Breast epithelium (tissue), 4 donors: Measurements from ENCODE around the gene DNAH9. TPM values are rescaled to one million over a fixed set of nuclear protein-coding genes. Genes with fewer than 3 reads are reported as not detected.

Experiments used
- DNase-seq, 2 donors: peaks; one replicate each; pipeline ENCODE4 v3.0.0-alpha.2; 2019; ENCODE audit warnings: low spot score in 2 of 2
- H3K27ac ChIP-seq, 2 donors: fragments of 200-600 bp; sonication (generic) in 1 of 2; one replicate each; pipeline ENCODE4 v1.5.1; 2016 to 2019; ENCODE audit warnings: mild to moderate bottlenecking in 1 of 2
- H3K27me3 ChIP-seq, 2 donors: fragments of 200-600 bp; sonication (generic) in 1 of 2; one replicate each; pipeline versions ENCODE4 v1.5.1 to v1.6.0; 2017 to 2019; ENCODE audit warnings: control low read depth in 1 of 2, mild to moderate bottlenecking in 1 of 2
- H3K36me3 ChIP-seq: fragments of 200-600 bp; one replicate; pipeline ENCODE4 v1.5.1; 2019
- H3K4me1 ChIP-seq, 2 donors: fragments of 200-600 bp; sonication (generic); one replicate each; pipeline ENCODE4 v1.5.1; 2016 to 2019; ENCODE audit warnings: control low read depth in 1 of 2
- H3K4me3 ChIP-seq, 3 donors: fragments of 200-600 bp; sonication (generic); 1 replicate in 2 of 3; 2 replicates in 1 of 3; pipeline ENCODE4 v1.5.1; 2016 to 2019; ENCODE audit warnings: mild to moderate bottlenecking in 3 of 3, moderate library complexity in 2 of 3
- H3K9me3 ChIP-seq, 2 donors: fragments of 200-600 bp; sonication (generic) in 1 of 2; one replicate each; pipeline ENCODE4 v1.5.1; 2016 to 2019; ENCODE audit warnings: control low read depth in 1 of 2
- POLR2A ChIP-seq: fragments of 450-650 bp; IDR thresholded peaks from one replicate; pipeline ENCODE4 v1.6.1; 2016; ENCODE audit warnings: antibody characterized with exemption, mild to moderate bottlenecking, moderate library complexity
- POLR2AphosphoS5 ChIP-seq, 3 donors: sonication (generic); formaldehyde crosslinking; IDR thresholded peaks; one replicate each; pipeline ENCODE4 v1.6.1; 2017; ENCODE audit warnings: antibody characterized with exemption in 3 of 3
- intact Hi-C: fragments of 100-400 bp; cut with DNase I; formaldehyde crosslinking; loops from one replicate; pipeline ENCODE4 v1.15.1; 2023; ENCODE audit warnings: low total_unique reads
- total RNA-seq, 3 donors: library from RNA; depleted of rRNA; stranded (reverse); fragments of >200 nt; gene quantifications; one replicate each; pipeline ENCODE4 v1.1.0, GENCODE V29; 2016
- TF ChIP-seq, protein P1 (sequence below), 3 donors: fragments of 450-650 bp; IDR thresholded peaks; one replicate each; pipeline ENCODE4 v1.5.1; 2016 to 2017; ENCODE audit warnings: antibody characterized with exemption in 3 of 3, mild to moderate bottlenecking in 3 of 3, moderate library complexity in 3 of 3

DNAH9 gene
- total RNA-seq, 3 donors from 2014 or later, result 0.66 to 3.5 (median 1.2) TPM

DNA sequence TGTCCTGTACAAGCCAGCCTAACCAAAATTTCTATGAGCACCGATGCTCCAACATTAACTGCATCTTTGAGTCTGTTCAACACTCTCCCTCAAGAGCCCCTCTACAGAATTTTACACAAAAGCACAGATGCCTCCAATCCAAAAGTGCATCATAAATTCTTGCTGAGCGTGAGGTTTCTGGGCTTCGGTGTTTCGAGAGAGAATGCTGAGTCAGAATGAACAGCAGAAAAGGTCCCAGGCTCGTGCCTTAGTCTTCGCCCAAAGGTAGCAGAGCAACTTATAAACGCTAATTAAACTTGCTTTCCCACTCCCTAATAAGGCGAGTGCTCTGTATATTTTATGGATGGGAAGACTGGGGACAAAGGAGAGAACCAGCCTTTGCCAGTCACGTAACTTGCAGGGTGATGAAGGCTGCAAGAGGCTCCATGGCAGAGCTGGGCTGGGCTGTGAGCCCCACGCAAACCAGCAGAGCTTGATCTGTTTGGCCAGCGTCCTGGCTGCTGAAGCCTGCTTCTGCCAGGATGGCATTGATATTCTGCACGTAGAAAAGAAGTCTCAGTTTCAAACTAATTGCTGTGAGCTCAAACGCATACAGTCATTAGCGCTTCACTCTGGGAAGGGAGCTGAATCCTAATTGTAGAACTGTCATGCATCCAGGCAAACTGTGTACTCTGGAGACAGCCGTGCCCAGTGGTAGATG, 138.5 kb downstream of the DNAH9 start:
- Histone ChIP-seq H3K27ac (no peak overlapping the region), H3K4me1 (no peaks in the 10 kb centered on the region), H3K9me3 (no peaks in the 10 kb centered on the region), H3K36me3 (no peaks in the 10 kb centered on the region), H3K27me3 (peaks cover 0 to 5% of the 10 kb centered on the region in 2 donors), H3K4me3 (no peak overlapping the region)
- DNase-seq, result no peak
- intact Hi-C loops, result no loop called here
- TF ChIP-seq POLR2AphosphoS5 (IDR thresholded peaks at IDR 0.05), result no peak
- no peak for TF ChIP-seq POLR2A
- TF ChIP-seq, protein P1, sequence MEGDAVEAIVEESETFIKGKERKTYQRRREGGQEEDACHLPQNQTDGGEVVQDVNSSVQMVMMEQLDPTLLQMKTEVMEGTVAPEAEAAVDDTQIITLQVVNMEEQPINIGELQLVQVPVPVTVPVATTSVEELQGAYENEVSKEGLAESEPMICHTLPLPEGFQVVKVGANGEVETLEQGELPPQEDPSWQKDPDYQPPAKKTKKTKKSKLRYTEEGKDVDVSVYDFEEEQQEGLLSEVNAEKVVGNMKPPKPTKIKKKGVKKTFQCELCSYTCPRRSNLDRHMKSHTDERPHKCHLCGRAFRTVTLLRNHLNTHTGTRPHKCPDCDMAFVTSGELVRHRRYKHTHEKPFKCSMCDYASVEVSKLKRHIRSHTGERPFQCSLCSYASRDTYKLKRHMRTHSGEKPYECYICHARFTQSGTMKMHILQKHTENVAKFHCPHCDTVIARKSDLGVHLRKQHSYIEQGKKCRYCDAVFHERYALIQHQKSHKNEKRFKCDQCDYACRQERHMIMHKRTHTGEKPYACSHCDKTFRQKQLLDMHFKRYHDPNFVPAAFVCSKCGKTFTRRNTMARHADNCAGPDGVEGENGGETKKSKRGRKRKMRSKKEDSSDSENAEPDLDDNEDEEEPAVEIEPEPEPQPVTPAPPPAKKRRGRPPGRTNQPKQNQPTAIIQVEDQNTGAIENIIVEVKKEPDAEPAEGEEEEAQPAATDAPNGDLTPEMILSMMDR (IDR thresholded peaks at IDR 0.05), result no peak

GRCh38 chr17:11737313-11737679, 139.0 kb downstream of the DNAH9 start:
- H3K36me3 ChIP-seq, result no peaks in the 10 kb centered on the region
- H3K4me1 ChIP-seq, result no peaks in the 10 kb centered on the region
- H3K27me3 ChIP-seq, result peaks cover 0 to 5% of the 10 kb centered on the region in 2 donors
- intact Hi-C loops, result no loop called here
- no peak overlapping the region for H3K4me3 ChIP-seq
- DNase-seq, result no peak
- TF ChIP-seq POLR2AphosphoS5 (IDR thresholded peaks at IDR 0.05) (no peak), POLR2A (no peak)
- TF ChIP-seq, protein P1 (IDR thresholded peaks at IDR 0.05), result no peak
- no peaks in the 10 kb centered on the region for H3K9me3 ChIP-seq
- H3K27ac ChIP-seq, result no peak overlapping the region

GRCh38 chr17:11738151-11738550, 139.9 kb downstream of the DNAH9 start:
- Histone ChIP-seq H3K9me3 (no peaks in the 10 kb centered on the region), H3K36me3 (no peaks in the 10 kb centered on the region), H3K27me3 (peaks cover 0 to 5% of the 10 kb centered on the region in 2 donors), H3K27ac (no peak overlapping the region), H3K4me3 (no peak overlapping the region), H3K4me1 (no peaks in the 10 kb centered on the region)
- TF ChIP-seq, protein P1 (IDR thresholded peaks at IDR 0.05), result no peak
- TF ChIP-seq POLR2A (no peak), POLR2AphosphoS5 (IDR thresholded peaks at IDR 0.05) (no peak)
- intact Hi-C loops, result no loop called here
- DNase-seq, result no peak

GRCh38 chr17:11739351-11739750, 141.1 kb downstream of the DNAH9 start:
- no peaks in the 10 kb centered on the region for H3K36me3 ChIP-seq
- no peaks in the 10 kb centered on the region for H3K4me1 ChIP-seq
- H3K9me3 ChIP-seq, result no peaks in the 10 kb centered on the region
- TF ChIP-seq, protein P1 (IDR thresholded peaks at IDR 0.05), result no peak
- TF ChIP-seq POLR2A (no peak), POLR2AphosphoS5 (IDR thresholded peaks at IDR 0.05) (no peak)
- no peak overlapping the region for H3K4me3 ChIP-seq
- intact Hi-C loops, result no loop called here
- H3K27me3 ChIP-seq, result peaks cover 0 to 5% of the 10 kb centered on the region in 2 donors
- H3K27ac ChIP-seq, result no peak overlapping the region
- no peak for DNase-seq

DNA sequence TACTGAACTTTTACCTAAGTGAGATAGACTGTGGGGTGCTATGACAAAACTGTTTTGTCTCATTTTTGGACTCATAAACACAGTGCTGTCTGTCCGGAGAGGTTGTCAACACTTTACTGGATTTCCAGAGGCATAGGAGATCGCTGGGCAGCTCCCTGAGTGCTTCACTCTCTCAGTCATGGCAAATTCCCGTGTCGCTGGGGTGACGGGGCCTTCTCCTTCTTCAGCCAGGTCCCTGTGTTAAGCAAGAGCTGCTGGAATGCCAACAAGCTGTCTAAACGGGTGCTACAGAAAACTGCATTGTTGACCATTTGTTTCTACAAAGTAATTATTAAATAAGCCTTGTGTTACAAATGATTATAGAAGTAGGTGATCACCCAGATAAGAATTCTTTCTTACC, 141.6 kb downstream of the DNAH9 start:
- Histone ChIP-seq H3K27me3 (peaks cover 0 to 5% of the 10 kb centered on the region in 2 donors), H3K27ac (no peak overlapping the region), H3K4me1 (no peaks in the 10 kb centered on the region), H3K36me3 (no peaks in the 10 kb centered on the region), H3K9me3 (no peaks in the 10 kb centered on the region), H3K4me3 (no peak overlapping the region)
- TF ChIP-seq, protein P1 (IDR thresholded peaks at IDR 0.05), result no peak
- TF ChIP-seq POLR2AphosphoS5 (IDR thresholded peaks at IDR 0.05) (no peak), POLR2A (no peak)
- intact Hi-C loops, result no loop called here
- DNase-seq, result no peak
